BJ (cell line): ENCODE results near the gene CDKL4. TPM values are rescaled to one million over a fixed set of nuclear protein-coding genes. Genes with fewer than 3 reads are reported as not detected.
"Not testable (repeated sequence)": the region's sequence is repeated elsewhere in the genome, so short reads cannot be mapped to it uniquely, and the experiment has no call there.

Source experiments
- CTCF ChIA-PET: fragments of 350-600 bp; formaldehyde crosslinking; extraction: SDS; loops from one replicate; lab custom pipeline; 2021; ENCODE audit warnings: antibody characterized with exemption, inconsistent platforms; lab: Yijun Ruan, JAX
- POLR2A ChIA-PET: fragments of 300-600 bp; sonication (Branson Sonifier 250); formaldehyde crosslinking; extraction: SDS; loops from one replicate; lab custom pipeline; 2021; ENCODE audit warnings: antibody characterized with exemption; lab: Charles Lee
- DNase-seq: peaks from one replicate; pipeline ENCODE4 v3.0.0-alpha.2; 2011; ENCODE audit warnings: low read depth
- H3K27me3 ChIP-seq: 2 replicates; pipeline ENCODE4 v1.6.0; 2011; ENCODE audit warnings: low read length; ENCODE audit not compliant: control insufficient read depth, insufficient read depth
- H3K36me3 ChIP-seq: 2 replicates; pipeline ENCODE4 v1.5.1; 2011; ENCODE audit warnings: low read length; ENCODE audit not compliant: control insufficient read depth, insufficient read depth
- H3K4me3 ChIP-seq: 2 replicates; pipeline ENCODE4 v1.5.1; 2011; ENCODE audit warnings: low read depth, mild to moderate bottlenecking, control low read depth, low read length
- polyA plus RNA-seq: library from polyadenylated mRNA; depleted of rRNA; stranded (reverse); fragments of >200 nt; gene quantifications from 2 replicates; pipeline ENCODE4 v1.2.3, GENCODE V29; 2011
- TF ChIP-seq, protein P1 (sequence below): IDR thresholded peaks from 2 replicates; pipeline ENCODE4 v1.5.1; 2011; ENCODE audit warnings: low read depth, mild to moderate bottlenecking, control low read depth, inconsistent platforms, low read length, moderate library complexity; ENCODE audit not compliant: insufficient read depth

The CDKL4 gene
- polyA plus RNA-seq, 1 experiment, result not detected

- ChIA-PET CTCF (no interaction called here), POLR2A (no interaction called here)
- H3K4me3 ChIP-seq, result no peak overlapping the region
- no peaks in the 10 kb centered on the region for H3K27me3 ChIP-seq
- TF ChIP-seq, protein P1, sequence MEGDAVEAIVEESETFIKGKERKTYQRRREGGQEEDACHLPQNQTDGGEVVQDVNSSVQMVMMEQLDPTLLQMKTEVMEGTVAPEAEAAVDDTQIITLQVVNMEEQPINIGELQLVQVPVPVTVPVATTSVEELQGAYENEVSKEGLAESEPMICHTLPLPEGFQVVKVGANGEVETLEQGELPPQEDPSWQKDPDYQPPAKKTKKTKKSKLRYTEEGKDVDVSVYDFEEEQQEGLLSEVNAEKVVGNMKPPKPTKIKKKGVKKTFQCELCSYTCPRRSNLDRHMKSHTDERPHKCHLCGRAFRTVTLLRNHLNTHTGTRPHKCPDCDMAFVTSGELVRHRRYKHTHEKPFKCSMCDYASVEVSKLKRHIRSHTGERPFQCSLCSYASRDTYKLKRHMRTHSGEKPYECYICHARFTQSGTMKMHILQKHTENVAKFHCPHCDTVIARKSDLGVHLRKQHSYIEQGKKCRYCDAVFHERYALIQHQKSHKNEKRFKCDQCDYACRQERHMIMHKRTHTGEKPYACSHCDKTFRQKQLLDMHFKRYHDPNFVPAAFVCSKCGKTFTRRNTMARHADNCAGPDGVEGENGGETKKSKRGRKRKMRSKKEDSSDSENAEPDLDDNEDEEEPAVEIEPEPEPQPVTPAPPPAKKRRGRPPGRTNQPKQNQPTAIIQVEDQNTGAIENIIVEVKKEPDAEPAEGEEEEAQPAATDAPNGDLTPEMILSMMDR, result no peak
- DNase-seq, result no peak
- no peaks in the 10 kb centered on the region for H3K36me3 ChIP-seq
Observed at GRCh38 chr2:39202639-39203369, 41.0 kb downstream of the CDKL4 start.

GRCh38 chr2:39197003-39197402, 46.8 kb downstream of the CDKL4 start:
- CTCF ChIA-PET, result not testable (repeated sequence)

GRCh38 chr2:39194686-39195085, 49.1 kb downstream of the CDKL4 start:
- ChIA-PET POLR2A (no interaction called here), CTCF (interaction anchor here (1.1 kb wide), 1 partner anchor 16 kb away, joined by 3 read pairs; no protein-coding TSS in a partner anchor)
- TF ChIP-seq, protein P1, result no peak
- Histone ChIP-seq H3K36me3 (no peaks in the 10 kb centered on the region), H3K27me3 (no peaks in the 10 kb centered on the region), H3K4me3 (no peak overlapping the region)
- no peak for DNase-seq

More at GRCh38 chr2:39197003-39197402, 46.8 kb downstream of the CDKL4 start:
- H3K27me3 ChIP-seq, H3K36me3 ChIP-seq, POLR2A ChIA-PET, DNase-seq, H3K4me3 ChIP-seq: not testable (repeated sequence)

GRCh38 chr2:39188960-39189494, 54.7 kb downstream of the CDKL4 start:
- POLR2A ChIA-PET, result no interaction called here

GRCh38 chr2:39183673-39184072, 60.1 kb downstream of the CDKL4 start:
- TF ChIP-seq, protein P1, result no peak
- ChIA-PET POLR2A (no interaction called here), CTCF (interaction anchor here (0.8 to 1.0 kb wide), 2 partner anchors 9 to 125 kb away, joined by 3 read pairs; no protein-coding TSS in a partner anchor)
- no peaks in the 10 kb centered on the region for H3K36me3 ChIP-seq
- no peak for DNase-seq
- no peaks in the 10 kb centered on the region for H3K27me3 ChIP-seq
- no peak overlapping the region for H3K4me3 ChIP-seq

More at GRCh38 chr2:39188960-39189494, 54.7 kb downstream of the CDKL4 start:
- Histone ChIP-seq H3K27me3 (no peaks in the 10 kb centered on the region), H3K4me3 (no peak overlapping the region), H3K36me3 (no peaks in the 10 kb centered on the region)
- DNase-seq, result no peak
- TF ChIP-seq, protein P1, result no peak
- CTCF ChIA-PET, result no interaction called here
